HEK293T (cell line): ENCODE results near the gene MTHFD1.

ENCODE experiments used
- ELF4 ChIP-seq: fragments of 450-650 bp; IDR thresholded peaks from 2 replicates; pipeline ENCODE4 v1.6.1; 2017; ENCODE audit warnings: antibody characterized with exemption
- FOXK2 ChIP-seq: fragments of 450-650 bp; IDR thresholded peaks from 2 replicates; pipeline ENCODE4 v1.6.1; 2016; ENCODE audit warnings: mild to moderate bottlenecking
- TARDBP ChIP-seq: fragments of 450-650 bp; IDR thresholded peaks from 2 replicates; pipeline ENCODE4 v1.6.1; 2016
- ZNF384 ChIP-seq: fragments of 450-650 bp; IDR thresholded peaks from 2 replicates; pipeline ENCODE4 v1.6.1; 2016

DNA sequence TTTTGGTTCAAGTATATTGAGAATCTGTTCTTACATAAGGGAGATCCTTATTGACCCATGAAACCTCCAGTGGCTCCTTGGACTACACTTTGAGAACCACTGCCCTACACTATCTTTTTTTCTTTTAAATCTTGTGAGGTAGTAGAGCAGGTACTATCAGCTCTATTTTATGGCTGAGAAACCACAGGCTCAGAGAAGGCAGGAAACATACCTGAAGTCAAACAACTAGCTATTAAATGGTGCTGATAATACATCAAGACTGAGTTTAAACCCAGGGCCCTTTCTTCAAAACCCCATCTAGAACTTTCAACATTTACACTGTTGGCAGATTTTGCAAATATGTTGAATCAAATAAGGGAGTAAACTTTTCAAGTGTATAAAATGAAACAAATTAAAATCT, 108.6 kb downstream of the MTHFD1 start:
- TF ChIP-seq TARDBP (no peak), ZNF384 (no peak), ELF4 (no peak), FOXK2 (no peak)
